ENCODE results near the gene RGL4. TPM values are rescaled to one million over a fixed set of nuclear protein-coding genes. Genes with fewer than 3 reads are reported as not detected.

Gene RGL4
- total RNA-seq, 1 donor from 2014 or later: not detected

- Mint-ChIP-seq H3K4me1 (ENCODE audit: low read depth, unreplicated experiment) (no peaks in the 10 kb centered on the region), H3K4me3 (ENCODE audit: unreplicated experiment) (no peak overlapping the region), H3K27ac (ENCODE audit: unreplicated experiment) (no peak overlapping the region), H3K27me3 (ENCODE audit: unreplicated experiment) (peaks cover 3% of the 10 kb centered on the region), H3K36me3 (ENCODE audit: unreplicated experiment) (no peaks in the 10 kb centered on the region), H3K9me3 (ENCODE audit: unreplicated experiment) (peaks cover 5% of the 10 kb centered on the region)
- no peak for TF ChIP-seq CTCF (IDR thresholded peaks at IDR 0.05; ENCODE audit: partially characterized antibody, unreplicated experiment)
- DNase-seq: no peak
Observed at GRCh38 chr22:23737696-23738095, 46.9 kb downstream of the RGL4 start.

- no peak for DNase-seq
- peaks cover 3% of the 10 kb centered on the region for H3K27me3 Mint-ChIP-seq (ENCODE audit: unreplicated experiment)
- no peak for TF ChIP-seq CTCF (IDR thresholded peaks at IDR 0.05; ENCODE audit: partially characterized antibody, unreplicated experiment)
- no peaks in the 10 kb centered on the region for H3K4me1 Mint-ChIP-seq (ENCODE audit: low read depth, unreplicated experiment)
- peaks cover 8% of the 10 kb centered on the region for H3K9me3 Mint-ChIP-seq (ENCODE audit: unreplicated experiment)
- no peak overlapping the region for H3K4me3 Mint-ChIP-seq (ENCODE audit: unreplicated experiment)
- no peak overlapping the region for H3K27ac Mint-ChIP-seq (ENCODE audit: unreplicated experiment)
- H3K36me3 Mint-ChIP-seq (ENCODE audit: unreplicated experiment): peaks cover 12% of the 10 kb centered on the region
Observed at GRCh38 chr22:23742505-23743264, 51.9 kb downstream of the RGL4 start.

GRCh38 chr22:23743303-23743705, 52.5 kb downstream of the RGL4 start:
- no peaks in the 10 kb centered on the region for H3K4me1 Mint-ChIP-seq (ENCODE audit: low read depth, unreplicated experiment)
- TF ChIP-seq CTCF (IDR thresholded peaks at IDR 0.05; ENCODE audit: partially characterized antibody, unreplicated experiment): no peak
- H3K4me3 Mint-ChIP-seq (ENCODE audit: unreplicated experiment): no peak overlapping the region
- DNase-seq: no peak
- H3K36me3 Mint-ChIP-seq (ENCODE audit: unreplicated experiment): peaks cover 12% of the 10 kb centered on the region
- no peak overlapping the region for H3K27ac Mint-ChIP-seq (ENCODE audit: unreplicated experiment)
- peaks cover 8% of the 10 kb centered on the region for H3K9me3 Mint-ChIP-seq (ENCODE audit: unreplicated experiment)
- H3K27me3 Mint-ChIP-seq (ENCODE audit: unreplicated experiment): peaks cover 3% of the 10 kb centered on the region

GRCh38 chr22:23744001-23744400, 53.2 kb downstream of the RGL4 start:
- Mint-ChIP-seq H3K27ac (ENCODE audit: unreplicated experiment) (no peak overlapping the region), H3K27me3 (ENCODE audit: unreplicated experiment) (peaks cover under 1% of the 10 kb centered on the region), H3K4me1 (ENCODE audit: low read depth, unreplicated experiment) (no peaks in the 10 kb centered on the region), H3K4me3 (ENCODE audit: unreplicated experiment) (no peak overlapping the region), H3K9me3 (ENCODE audit: unreplicated experiment) (peaks cover 8% of the 10 kb centered on the region), H3K36me3 (ENCODE audit: unreplicated experiment) (peaks cover 12% of the 10 kb centered on the region)
- DNase-seq: no peak
- no peak for TF ChIP-seq CTCF (IDR thresholded peaks at IDR 0.05; ENCODE audit: partially characterized antibody, unreplicated experiment)

GRCh38 chr22:23744485-23744884, 53.7 kb downstream of the RGL4 start:
- peaks cover 12% of the 10 kb centered on the region for H3K36me3 Mint-ChIP-seq (ENCODE audit: unreplicated experiment)
- H3K27me3 Mint-ChIP-seq (ENCODE audit: unreplicated experiment): no peaks in the 10 kb centered on the region
- peaks cover 8% of the 10 kb centered on the region for H3K9me3 Mint-ChIP-seq (ENCODE audit: unreplicated experiment)
- H3K4me1 Mint-ChIP-seq (ENCODE audit: low read depth, unreplicated experiment): no peaks in the 10 kb centered on the region
- no peak overlapping the region for H3K27ac Mint-ChIP-seq (ENCODE audit: unreplicated experiment)
- DNase-seq: no peak
- TF ChIP-seq CTCF (IDR thresholded peaks at IDR 0.05; ENCODE audit: partially characterized antibody, unreplicated experiment): no peak
- H3K4me3 Mint-ChIP-seq (ENCODE audit: unreplicated experiment): no peak overlapping the region
